GM18951 (cell line): Measurements from ENCODE around the gene CHD9NB.

Experiments
- POLR2A ChIP-seq: IDR thresholded peaks from 4 replicates; pipeline ENCODE4 v1.6.1; 2011; ENCODE audit warnings: mild to moderate bottlenecking; ENCODE audit not compliant: insufficient read length, insufficient read depth; ENCODE audit errors: extremely low read depth
- in situ Hi-C: fragments of 300-500 bp; cut with MboI; formaldehyde crosslinking; loops from one replicate; pipeline ENCODE4 v1.12.0; 2022; ENCODE audit warnings: low sequenced_read_pairs, mixed read lengths, inconsistent platforms; ENCODE audit not compliant: unreplicated experiment

The CHD9NB gene

GRCh38 chr16:53024045-53024444 is 28.7 kb downstream of the CHD9NB start:
- in situ Hi-C loops, result no loop called here
- TF ChIP-seq POLR2A, result no peak

- no peak for TF ChIP-seq POLR2A
- in situ Hi-C loops, result no loop called here
These were observed 30.3 kb downstream of the CHD9NB start for GRCh38 chr16:53022374-53022773.

DNA sequence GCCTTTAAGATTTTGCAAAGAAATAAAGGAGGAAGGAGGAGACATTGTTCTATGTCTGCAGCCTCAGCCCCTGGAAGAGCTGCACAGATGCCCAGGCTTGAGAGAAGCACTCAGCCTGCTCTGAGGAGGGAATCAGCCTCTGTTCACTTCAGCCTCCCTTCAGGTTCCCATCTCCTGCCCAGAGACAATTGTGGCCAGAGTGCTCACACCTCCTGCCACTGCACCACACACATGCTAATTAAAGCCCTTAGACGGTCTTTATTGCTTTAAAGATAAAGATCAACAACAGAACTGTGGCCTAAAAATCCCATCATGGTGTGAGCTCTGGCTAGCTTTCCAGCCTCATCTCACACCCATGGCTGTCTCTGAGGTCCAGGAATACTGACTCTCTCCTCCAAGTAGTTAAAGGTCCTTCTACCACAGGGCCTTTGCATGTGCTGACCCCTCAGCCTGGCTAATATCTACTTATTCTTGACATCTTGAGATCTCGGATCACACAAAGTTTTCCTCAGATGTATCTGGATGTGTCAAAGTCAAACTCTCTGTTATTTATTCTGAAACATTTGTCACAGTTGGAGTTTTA is 33.8 kb downstream of the CHD9NB start:
- no peak for TF ChIP-seq POLR2A
- in situ Hi-C loops, result no loop called here

DNA sequence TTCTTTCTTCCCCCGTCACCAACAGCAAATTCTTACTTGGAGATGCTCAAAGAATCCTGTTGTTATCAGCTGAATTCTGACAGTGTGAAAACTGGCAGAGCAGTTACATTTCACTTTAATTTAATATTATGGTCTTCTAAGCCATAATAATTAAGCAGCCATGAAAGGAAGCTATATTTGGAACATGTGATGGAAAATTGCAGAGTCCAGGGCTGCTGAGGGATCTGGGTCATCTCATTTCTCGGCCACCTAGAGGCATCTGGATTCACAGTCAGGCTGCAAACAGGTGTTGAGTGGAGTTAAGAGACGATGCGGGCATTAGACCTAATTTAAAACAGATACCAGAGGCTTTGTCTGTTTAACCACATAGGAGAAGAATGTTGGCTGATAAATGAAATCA is 38.4 kb downstream of the CHD9NB start:
- in situ Hi-C loops, result no loop called here

DNA sequence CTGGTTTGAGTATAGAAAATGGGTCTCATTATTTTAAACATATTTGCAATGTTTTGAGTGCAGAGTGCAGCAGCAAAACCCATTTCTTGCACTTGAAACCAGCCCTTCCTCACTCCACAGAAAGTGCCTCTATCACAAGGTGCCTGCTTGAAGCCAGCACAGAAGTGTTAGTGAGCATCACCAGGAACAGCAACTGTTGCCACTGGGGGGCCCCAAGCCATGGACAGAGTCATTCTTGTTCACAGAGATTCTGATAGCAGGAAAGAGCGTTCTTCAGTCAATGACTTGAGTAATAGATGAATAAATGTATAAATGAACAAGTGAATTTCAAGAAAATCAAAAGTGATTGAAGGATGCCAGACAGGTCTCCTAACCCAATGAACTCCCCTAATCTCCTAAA is 45.6 kb downstream of the CHD9NB start:
- in situ Hi-C loops, result no loop called here
- no peak for TF ChIP-seq POLR2A

More for the DNA sequence above, 38.4 kb downstream of the CHD9NB start:
- no peak for TF ChIP-seq POLR2A

DNA sequence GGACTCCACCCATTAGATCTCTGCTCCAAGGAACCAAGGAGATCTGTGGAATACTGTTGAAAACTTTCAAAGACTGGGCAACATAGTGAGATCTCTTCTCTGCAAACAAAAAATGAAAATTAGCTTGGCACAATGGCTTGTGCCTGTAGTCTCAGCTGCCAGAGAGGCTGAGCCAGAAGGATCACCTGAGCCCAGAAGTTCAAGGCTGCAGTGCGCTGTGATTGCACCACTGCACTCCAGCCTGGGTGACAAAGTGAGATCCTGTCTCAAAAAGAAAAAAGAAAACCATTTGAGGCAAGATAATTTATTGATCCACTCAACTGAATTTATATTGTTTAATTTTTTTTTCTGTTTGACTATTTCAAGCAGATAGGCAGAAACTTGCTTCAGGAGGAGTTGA is 54.8 kb downstream of the CHD9NB start:
- in situ Hi-C loops, result no loop called here
- TF ChIP-seq POLR2A, result no peak

- in situ Hi-C loops, result no loop called here
- TF ChIP-seq POLR2A, result no peak
These were observed 57.8 kb downstream of the CHD9NB start for GRCh38 chr16:52994942-52995341.

DNA sequence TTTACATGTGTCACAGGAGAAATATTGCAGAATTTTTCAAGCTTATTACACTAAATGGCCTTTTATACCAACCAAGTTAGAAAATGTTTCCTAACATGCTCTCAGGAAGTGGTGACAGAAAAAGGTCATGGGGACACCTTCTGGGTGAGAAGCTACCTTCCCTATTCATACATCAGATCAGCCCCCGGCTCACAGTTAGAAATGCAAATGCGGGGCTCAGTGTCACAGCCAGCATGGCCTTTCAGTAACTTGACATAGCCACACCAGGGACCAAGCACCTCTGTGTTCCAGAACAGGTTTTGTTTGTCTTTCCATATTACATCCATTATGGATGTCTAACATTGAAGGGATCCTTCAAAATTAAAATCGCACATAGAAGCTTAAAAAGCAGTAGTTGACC is 59.5 kb downstream of the CHD9NB start:
- in situ Hi-C loops, result no loop called here
- no peak for TF ChIP-seq POLR2A

DNA sequence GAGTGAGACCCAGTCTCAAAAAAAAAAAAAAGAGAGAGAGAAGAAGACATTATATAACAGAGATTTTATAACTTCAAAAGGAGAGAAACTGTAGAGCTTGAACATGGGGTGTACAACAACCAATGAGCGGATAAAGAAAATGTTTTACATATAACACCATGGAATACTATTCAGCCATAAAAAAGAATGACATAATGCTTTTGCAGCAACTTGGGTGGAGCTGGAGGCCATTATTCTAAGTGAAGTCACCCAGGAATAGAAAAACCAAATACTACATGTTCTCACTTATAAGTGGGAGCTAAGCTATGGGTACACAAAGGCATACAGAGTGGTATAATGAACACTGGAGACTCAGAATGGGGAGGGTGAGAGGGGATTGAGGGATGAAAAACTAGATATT is 61.1 kb downstream of the CHD9NB start:
- TF ChIP-seq POLR2A, result no peak
- in situ Hi-C loops, result no loop called here
